Neural crest cell (in vitro differentiated cells): Measurements from ENCODE around the gene CPSF6. TPM values are rescaled to one million over a fixed set of nuclear protein-coding genes. Genes with fewer than 3 reads are reported as not detected.

Experiments
- DNase-seq: peaks from one replicate; pipeline ENCODE4 v3.0.0; 2021; ENCODE audit warnings: low read depth, mixed read lengths, low spot score
- H3K27ac Mint-ChIP-seq: one replicate; pipeline ENCODE4 v1.8.0; 2021; ENCODE audit warnings: mild to moderate bottlenecking, mixed read lengths; ENCODE audit not compliant: unreplicated experiment
- H3K27me3 Mint-ChIP-seq: 2 replicates; pipeline ENCODE4 v1.8.0; 2021; ENCODE audit warnings: low read depth, mild to moderate bottlenecking, mixed read lengths
- H3K36me3 Mint-ChIP-seq: 2 replicates; pipeline ENCODE4 v1.8.0; 2021; ENCODE audit warnings: low read depth, mild to moderate bottlenecking, mixed read lengths
- H3K4me1 Mint-ChIP-seq: 2 replicates; pipeline ENCODE4 v1.8.0; 2021; ENCODE audit warnings: mixed read lengths
- H3K4me3 Mint-ChIP-seq: one replicate; pipeline ENCODE4 v1.8.0; 2021; ENCODE audit warnings: mild to moderate bottlenecking, mixed read lengths
- H3K9me3 Mint-ChIP-seq: 2 replicates; pipeline ENCODE4 v1.8.0; 2021; ENCODE audit warnings: mixed read lengths
- CTCF ChIP-seq: fragments of 200-600 bp; sonication (generic); conservative IDR thresholded peaks from 2 replicates; pipeline ENCODE4 v1.5.0; 2021; ENCODE audit warnings: antibody characterized with exemption, mild to moderate bottlenecking
- total RNA-seq: library from RNA; stranded (reverse); gene quantifications from 2 replicates; pipeline ENCODE4 v1.2.1, GENCODE V29; 2021

The CPSF6 gene
- total RNA-seq, 1 donor from 2014 or later, result 172 TPM

- H3K36me3 Mint-ChIP-seq, result no peaks in the 10 kb centered on the region
- peaks cover 2% of the 10 kb centered on the region for H3K9me3 Mint-ChIP-seq
- no peak overlapping the region for H3K4me3 Mint-ChIP-seq
- H3K27me3 Mint-ChIP-seq, result no peaks in the 10 kb centered on the region
- no peaks in the 10 kb centered on the region for H3K4me1 Mint-ChIP-seq
- TF ChIP-seq CTCF, result no peak
- no peak overlapping the region for H3K27ac Mint-ChIP-seq
- no peak for DNase-seq
Observed at GRCh38 chr12:69214169-69214568, 25.2 kb upstream of the CPSF6 start.

GRCh38 chr12:69225251-69225910, 14.0 kb upstream of the CPSF6 start:
- no peaks in the 10 kb centered on the region for H3K36me3 Mint-ChIP-seq
- TF ChIP-seq CTCF, result no peak
- no peak overlapping the region for H3K4me3 Mint-ChIP-seq
- H3K27ac Mint-ChIP-seq, result no peak overlapping the region
- no peaks in the 10 kb centered on the region for H3K4me1 Mint-ChIP-seq
- H3K9me3 Mint-ChIP-seq, result peaks cover 9% of the 10 kb centered on the region
- no peak for DNase-seq
- no peaks in the 10 kb centered on the region for H3K27me3 Mint-ChIP-seq

GRCh38 chr12:69231479-69231878, 7.9 kb upstream of the CPSF6 start:
- H3K27me3 Mint-ChIP-seq, result no peaks in the 10 kb centered on the region
- no peak overlapping the region for H3K4me3 Mint-ChIP-seq
- no peak for DNase-seq
- H3K9me3 Mint-ChIP-seq, result peaks cover 23% of the 10 kb centered on the region
- H3K36me3 Mint-ChIP-seq, result peaks cover 7% of the 10 kb centered on the region
- no peak for TF ChIP-seq CTCF
- no peak overlapping the region for H3K27ac Mint-ChIP-seq
- H3K4me1 Mint-ChIP-seq, result no peaks in the 10 kb centered on the region

- H3K27ac Mint-ChIP-seq, result peak overlapping the region; percentile 91
- no peak for DNase-seq
- H3K36me3 Mint-ChIP-seq, result peaks cover 7% of the 10 kb centered on the region
- H3K27me3 Mint-ChIP-seq, result no peaks in the 10 kb centered on the region
- no peaks in the 10 kb centered on the region for H3K9me3 Mint-ChIP-seq
- peaks cover 39% of the 10 kb centered on the region for H3K4me1 Mint-ChIP-seq
- H3K4me3 Mint-ChIP-seq, result peak overlapping the region; percentile 87
- no peak for TF ChIP-seq CTCF
Observed at GRCh38 chr12:69238589-69239351, 599 bp upstream of the CPSF6 start.

GRCh38 chr12:69239922-69240630, 707 bp downstream of the CPSF6 start:
- peak; percentile 52 for DNase-seq
- Mint-ChIP-seq H3K27me3 (no peaks in the 10 kb centered on the region), H3K4me3 (peak overlapping the region; percentile 99), H3K36me3 (peaks cover 7% of the 10 kb centered on the region), H3K9me3 (no peaks in the 10 kb centered on the region), H3K4me1 (peaks cover 44% of the 10 kb centered on the region), H3K27ac (peak overlapping the region; percentile 99)
- no peak for TF ChIP-seq CTCF
